Stomach (tissue), 4 donors: ENCODE results near the gene NCEH1.

Source experiments
- EP300 ChIP-seq: sonication (generic); formaldehyde crosslinking; IDR thresholded peaks from one replicate; pipeline ENCODE4 v1.6.1; 2017; ENCODE audit warnings: antibody characterized with exemption
- POLR2A ChIP-seq, 4 donors: fragments of 450-650 bp; IDR thresholded peaks; one replicate each; pipeline ENCODE4 v1.6.1; 2016; ENCODE audit warnings: antibody characterized with exemption in 4 of 4, control low read depth in 2 of 4, mild to moderate bottlenecking in 1 of 4, moderate library complexity in 1 of 4
- POLR2AphosphoS5 ChIP-seq, 3 donors: sonication (generic); formaldehyde crosslinking; IDR thresholded peaks; one replicate each; pipeline ENCODE4 v1.6.1; 2016; ENCODE audit warnings: antibody characterized with exemption in 3 of 3
- TF ChIP-seq, protein P1 (sequence below), 7 experiments: fragments of 450-650 bp in 4 of 7; fragments of 200-600 bp in 3 of 7; sonication (generic) in 3 of 7; IDR thresholded peaks; one replicate each; pipeline ENCODE4 v1.5.1; 2016 to 2019; ENCODE audit warnings: antibody characterized with exemption in 7 of 7, control low read depth in 2 of 7, mild to moderate bottlenecking in 1 of 7

DNA sequence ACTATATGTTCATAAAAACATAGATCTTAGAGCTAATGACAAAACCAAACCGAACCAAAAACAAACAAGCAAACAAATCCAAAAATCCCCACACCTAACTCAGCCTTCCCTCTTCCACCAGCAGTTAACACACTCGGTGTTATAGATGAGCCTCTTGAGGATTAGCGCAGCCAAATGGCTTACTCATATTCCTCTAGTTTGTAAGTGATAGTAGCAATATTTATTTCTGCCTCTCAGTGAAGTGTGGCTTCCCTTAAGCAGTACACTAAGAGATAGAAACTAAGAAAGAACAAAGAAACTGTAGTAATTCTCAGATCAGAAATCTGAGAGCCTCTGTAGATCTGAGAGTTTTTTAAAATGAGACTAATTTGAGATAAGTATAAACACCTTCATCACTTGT, 2.4 kb upstream of the NCEH1 start:
- TF ChIP-seq POLR2A (IDR thresholded peaks at IDR 0.05), result no peak
- TF ChIP-seq, protein P1, sequence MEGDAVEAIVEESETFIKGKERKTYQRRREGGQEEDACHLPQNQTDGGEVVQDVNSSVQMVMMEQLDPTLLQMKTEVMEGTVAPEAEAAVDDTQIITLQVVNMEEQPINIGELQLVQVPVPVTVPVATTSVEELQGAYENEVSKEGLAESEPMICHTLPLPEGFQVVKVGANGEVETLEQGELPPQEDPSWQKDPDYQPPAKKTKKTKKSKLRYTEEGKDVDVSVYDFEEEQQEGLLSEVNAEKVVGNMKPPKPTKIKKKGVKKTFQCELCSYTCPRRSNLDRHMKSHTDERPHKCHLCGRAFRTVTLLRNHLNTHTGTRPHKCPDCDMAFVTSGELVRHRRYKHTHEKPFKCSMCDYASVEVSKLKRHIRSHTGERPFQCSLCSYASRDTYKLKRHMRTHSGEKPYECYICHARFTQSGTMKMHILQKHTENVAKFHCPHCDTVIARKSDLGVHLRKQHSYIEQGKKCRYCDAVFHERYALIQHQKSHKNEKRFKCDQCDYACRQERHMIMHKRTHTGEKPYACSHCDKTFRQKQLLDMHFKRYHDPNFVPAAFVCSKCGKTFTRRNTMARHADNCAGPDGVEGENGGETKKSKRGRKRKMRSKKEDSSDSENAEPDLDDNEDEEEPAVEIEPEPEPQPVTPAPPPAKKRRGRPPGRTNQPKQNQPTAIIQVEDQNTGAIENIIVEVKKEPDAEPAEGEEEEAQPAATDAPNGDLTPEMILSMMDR (IDR thresholded peaks at IDR 0.05), result no peak
- no peak for TF ChIP-seq POLR2AphosphoS5 (IDR thresholded peaks at IDR 0.05)
- TF ChIP-seq EP300, result no peak
